Vagina (tissue), 2 donors: ENCODE measurements around the gene ATG4B.

ENCODE experiments used
- POLR2A ChIP-seq, 2 donors: fragments of 450-650 bp; IDR thresholded peaks; one replicate each; pipeline ENCODE4 v1.6.1; 2017; ENCODE audit warnings: antibody characterized with exemption in 2 of 2, mild to moderate bottlenecking in 2 of 2, moderate library complexity in 2 of 2
- POLR2AphosphoS5 ChIP-seq, 2 donors: sonication (generic); formaldehyde crosslinking; IDR thresholded peaks; one replicate each; pipeline ENCODE4 v1.9.0; 2017; ENCODE audit warnings: antibody characterized with exemption in 2 of 2, mild to moderate bottlenecking in 2 of 2, low read depth in 1 of 2; ENCODE audit not compliant: insufficient read depth in 1 of 2
- TF ChIP-seq, protein P1 (sequence below), 3 experiments: fragments of 450-650 bp in 2 of 3; fragments of 200-600 bp in 1 of 3; sonication (generic) in 1 of 3; IDR thresholded peaks; one replicate each; pipeline ENCODE4 v1.5.1; 2017 to 2019; ENCODE audit warnings: antibody characterized with exemption in 3 of 3, mild to moderate bottlenecking in 2 of 3, moderate library complexity in 2 of 3

DNA sequence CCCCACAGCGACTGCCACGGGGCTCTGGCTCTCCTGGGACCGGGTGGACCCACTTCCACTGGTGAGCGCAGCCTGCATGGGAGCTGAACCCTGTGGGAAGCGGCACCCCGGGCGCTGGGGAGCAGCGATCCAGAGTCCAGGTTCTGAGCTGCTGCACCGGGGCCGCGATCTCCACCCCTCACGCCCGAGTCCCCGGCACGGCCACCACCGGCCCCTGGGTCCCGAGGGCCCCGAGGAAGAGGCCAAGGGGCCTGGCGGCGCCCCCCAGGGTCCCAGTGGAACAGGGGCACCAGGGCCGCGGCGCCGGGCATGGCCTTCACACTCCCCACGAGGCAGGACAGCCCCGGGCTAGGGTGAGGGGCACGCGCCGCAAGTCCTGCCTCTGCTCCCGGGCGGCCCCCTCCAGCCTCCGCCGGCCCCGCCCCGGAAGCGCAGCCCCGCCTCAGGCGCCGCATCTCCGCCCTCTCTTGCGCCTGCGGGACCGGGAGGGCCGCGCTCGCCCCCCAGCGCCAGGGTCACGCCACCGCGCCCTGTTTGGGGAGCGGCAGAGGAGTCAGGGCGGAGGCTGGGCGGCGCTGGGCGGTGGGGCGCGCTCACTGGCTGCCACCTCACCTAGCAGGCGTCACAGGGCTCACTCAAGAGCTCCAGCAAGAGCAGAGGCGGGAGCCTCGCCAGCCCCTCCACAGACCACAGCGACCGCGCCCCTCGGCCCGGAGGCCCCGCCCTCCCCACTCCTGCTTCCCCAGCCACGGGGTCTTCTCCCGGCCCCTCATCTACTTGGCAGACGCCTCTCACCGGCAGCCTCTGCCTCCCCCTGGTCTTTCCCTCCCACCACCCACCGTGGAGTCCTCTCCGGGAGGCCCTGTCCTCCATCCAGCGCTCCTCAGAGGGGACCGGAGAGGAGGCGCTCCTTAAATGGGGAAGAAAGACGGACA is 27.4 kb upstream of the ATG4B start:
- TF ChIP-seq POLR2A (IDR thresholded peaks at IDR 0.05), result no peak
- TF ChIP-seq, protein P1, sequence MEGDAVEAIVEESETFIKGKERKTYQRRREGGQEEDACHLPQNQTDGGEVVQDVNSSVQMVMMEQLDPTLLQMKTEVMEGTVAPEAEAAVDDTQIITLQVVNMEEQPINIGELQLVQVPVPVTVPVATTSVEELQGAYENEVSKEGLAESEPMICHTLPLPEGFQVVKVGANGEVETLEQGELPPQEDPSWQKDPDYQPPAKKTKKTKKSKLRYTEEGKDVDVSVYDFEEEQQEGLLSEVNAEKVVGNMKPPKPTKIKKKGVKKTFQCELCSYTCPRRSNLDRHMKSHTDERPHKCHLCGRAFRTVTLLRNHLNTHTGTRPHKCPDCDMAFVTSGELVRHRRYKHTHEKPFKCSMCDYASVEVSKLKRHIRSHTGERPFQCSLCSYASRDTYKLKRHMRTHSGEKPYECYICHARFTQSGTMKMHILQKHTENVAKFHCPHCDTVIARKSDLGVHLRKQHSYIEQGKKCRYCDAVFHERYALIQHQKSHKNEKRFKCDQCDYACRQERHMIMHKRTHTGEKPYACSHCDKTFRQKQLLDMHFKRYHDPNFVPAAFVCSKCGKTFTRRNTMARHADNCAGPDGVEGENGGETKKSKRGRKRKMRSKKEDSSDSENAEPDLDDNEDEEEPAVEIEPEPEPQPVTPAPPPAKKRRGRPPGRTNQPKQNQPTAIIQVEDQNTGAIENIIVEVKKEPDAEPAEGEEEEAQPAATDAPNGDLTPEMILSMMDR (IDR thresholded peaks at IDR 0.05), result peak; percentile 24 to 45 (median 36)
- TF ChIP-seq POLR2AphosphoS5 (IDR thresholded peaks at IDR 0.05; ENCODE audit: insufficient read depth in 1 of 2, low read depth in 1 of 2), result peak in 1 of 2 donors; percentile 61
